OCI-LY7 (cell line): ENCODE measurements around the gene AOX1.

ENCODE experiments used
- CTCF ChIP-seq: fragments of 200-600 bp; sonication (generic); conservative IDR thresholded peaks from 2 replicates; pipeline ENCODE4 v1.5.1; 2014; ENCODE audit warnings: mild to moderate bottlenecking, antibody characterized with exemption, low read length, moderate library complexity, mixed read lengths
- EZH2phosphoT487 ChIP-seq: fragments of 200-600 bp; sonication (generic); IDR thresholded peaks from 2 replicates; pipeline ENCODE4 v1.6.1; 2018; ENCODE audit warnings: low read depth, borderline replicate concordance, mild to moderate bottlenecking, mixed run types, antibody characterized with exemption, low read length, moderate library complexity, mixed read lengths

GRCh38 chr2:200631287-200631686 lies 45.5 kb downstream of the AOX1 start:
- TF ChIP-seq CTCF, result no peak
- no peak for TF ChIP-seq EZH2phosphoT487
